HTERT RPE-1 (cell line): Measurements from ENCODE around the gene ABCC12.
"Not testable (repeated sequence)": the region's sequence is repeated elsewhere in the genome, so short reads cannot be mapped to it uniquely, and the experiment has no call there.

Experiments used
- in situ Hi-C: fragments of 300-500 bp; cut with MboI; formaldehyde crosslinking; loops from 4 replicates; pipeline ENCODE4 v1.14.3; 2020; ENCODE audit warnings: low sequenced_read_pairs

ABCC12 gene

GRCh38 chr16:48155926-48156789 lies at the start of gene ABCC12:
Gene ABCC12 (minus strand): TSS chr16:48155993. CDS start chr16:48146424, 9,569 bp downstream.
- in situ Hi-C loops, result no loop called here

GRCh38 chr16:48204825-48205151 lies 49.0 kb upstream of the ABCC12 start:
- in situ Hi-C loops, result no loop called here

GRCh38 chr16:48203974-48204824 lies 48.4 kb upstream of the ABCC12 start:
- in situ Hi-C loops, result no loop called here

- in situ Hi-C loops, result no loop called here
Observed at GRCh38 chr16:48201515-48202201, 45.9 kb upstream of the ABCC12 start.

GRCh38 chr16:48197294-48197693 lies 41.5 kb upstream of the ABCC12 start:
- in situ Hi-C loops, result no loop called here

GRCh38 chr16:48194828-48195556 lies 39.2 kb upstream of the ABCC12 start:
- in situ Hi-C loops, result no loop called here

GRCh38 chr16:48193846-48194245 lies 38.1 kb upstream of the ABCC12 start:
- in situ Hi-C loops, result no loop called here

GRCh38 chr16:48188449-48189102 lies 32.8 kb upstream of the ABCC12 start:
- in situ Hi-C loops, result no loop called here

- in situ Hi-C loops, result no loop called here
Observed at GRCh38 chr16:48187779-48188178, 32.0 kb upstream of the ABCC12 start.

GRCh38 chr16:48184681-48185080 lies 28.9 kb upstream of the ABCC12 start:
- in situ Hi-C loops, result no loop called here

GRCh38 chr16:48182979-48183537 lies 27.3 kb upstream of the ABCC12 start:
- in situ Hi-C loops, result no loop called here

GRCh38 chr16:48181746-48182520 lies 26.1 kb upstream of the ABCC12 start:
- in situ Hi-C loops, result not testable (repeated sequence)

GRCh38 chr16:48180868-48181480 lies 25.2 kb upstream of the ABCC12 start:
- in situ Hi-C loops, result no loop called here

- in situ Hi-C loops, result no loop called here
Observed at GRCh38 chr16:48176635-48177408, 21.0 kb upstream of the ABCC12 start.

GRCh38 chr16:48173889-48174288 lies 18.1 kb upstream of the ABCC12 start:
- in situ Hi-C loops, result no loop called here

GRCh38 chr16:48172682-48173081 lies 16.9 kb upstream of the ABCC12 start:
- in situ Hi-C loops, result no loop called here

- in situ Hi-C loops, result no loop called here
Observed at GRCh38 chr16:48169896-48170295, 14.1 kb upstream of the ABCC12 start.

GRCh38 chr16:48168075-48168474 lies 12.3 kb upstream of the ABCC12 start:
- in situ Hi-C loops, result no loop called here
